ENCODE results near the gene TXK.

TXK gene

DNA sequence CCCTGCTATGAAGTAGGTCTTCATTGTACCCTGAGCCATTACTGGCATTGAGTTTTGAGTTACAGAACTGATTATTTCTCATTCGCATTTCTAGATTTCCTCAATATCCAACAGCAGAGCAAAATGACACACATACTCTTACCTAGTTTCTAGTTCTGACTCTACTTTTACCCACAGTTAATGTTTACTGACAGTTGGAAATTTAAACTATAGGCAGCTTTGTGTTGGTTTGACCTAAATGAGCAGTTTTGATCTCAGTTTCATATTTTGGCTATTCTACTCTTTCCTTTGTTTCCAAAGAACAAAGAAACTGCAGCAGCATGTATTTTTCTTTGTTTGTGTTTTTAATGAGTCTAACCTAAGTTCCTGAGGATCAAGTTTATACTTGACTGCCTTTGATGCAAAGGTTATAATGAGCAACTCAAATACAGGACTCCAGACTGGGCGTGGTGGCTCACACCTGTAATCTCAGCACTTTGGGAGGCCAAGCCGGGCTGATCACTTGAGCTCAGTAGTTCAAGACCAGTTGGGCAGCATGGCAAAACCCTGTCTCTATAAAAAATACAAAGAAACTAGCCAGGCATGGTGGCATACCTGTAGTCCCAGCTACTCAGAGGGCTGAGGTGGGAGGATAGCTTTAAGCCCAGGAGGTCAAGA, 30.4 kb downstream of the TXK start:
- H3K4me3 ChIP-seq (replicated peaks; ENCODE audit: low read depth, low read length) = no peak overlapping the region
- no peaks in the 10 kb centered on the region for H3K36me3 ChIP-seq (ENCODE audit: control insufficient read depth, insufficient read depth, low read length)
- peak; percentile 61 for DNase-seq (ENCODE audit: extremely low read depth, insufficient read length)
- no peaks in the 10 kb centered on the region for H3K27me3 ChIP-seq (replicated peaks; ENCODE audit: control insufficient read depth, insufficient read depth, low read length)
- TF ChIP-seq, protein P1, sequence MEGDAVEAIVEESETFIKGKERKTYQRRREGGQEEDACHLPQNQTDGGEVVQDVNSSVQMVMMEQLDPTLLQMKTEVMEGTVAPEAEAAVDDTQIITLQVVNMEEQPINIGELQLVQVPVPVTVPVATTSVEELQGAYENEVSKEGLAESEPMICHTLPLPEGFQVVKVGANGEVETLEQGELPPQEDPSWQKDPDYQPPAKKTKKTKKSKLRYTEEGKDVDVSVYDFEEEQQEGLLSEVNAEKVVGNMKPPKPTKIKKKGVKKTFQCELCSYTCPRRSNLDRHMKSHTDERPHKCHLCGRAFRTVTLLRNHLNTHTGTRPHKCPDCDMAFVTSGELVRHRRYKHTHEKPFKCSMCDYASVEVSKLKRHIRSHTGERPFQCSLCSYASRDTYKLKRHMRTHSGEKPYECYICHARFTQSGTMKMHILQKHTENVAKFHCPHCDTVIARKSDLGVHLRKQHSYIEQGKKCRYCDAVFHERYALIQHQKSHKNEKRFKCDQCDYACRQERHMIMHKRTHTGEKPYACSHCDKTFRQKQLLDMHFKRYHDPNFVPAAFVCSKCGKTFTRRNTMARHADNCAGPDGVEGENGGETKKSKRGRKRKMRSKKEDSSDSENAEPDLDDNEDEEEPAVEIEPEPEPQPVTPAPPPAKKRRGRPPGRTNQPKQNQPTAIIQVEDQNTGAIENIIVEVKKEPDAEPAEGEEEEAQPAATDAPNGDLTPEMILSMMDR (IDR thresholded peaks at IDR 0.05; ENCODE audit: insufficient read depth, low read length, poor library complexity, severe bottlenecking) = no peak

DNA sequence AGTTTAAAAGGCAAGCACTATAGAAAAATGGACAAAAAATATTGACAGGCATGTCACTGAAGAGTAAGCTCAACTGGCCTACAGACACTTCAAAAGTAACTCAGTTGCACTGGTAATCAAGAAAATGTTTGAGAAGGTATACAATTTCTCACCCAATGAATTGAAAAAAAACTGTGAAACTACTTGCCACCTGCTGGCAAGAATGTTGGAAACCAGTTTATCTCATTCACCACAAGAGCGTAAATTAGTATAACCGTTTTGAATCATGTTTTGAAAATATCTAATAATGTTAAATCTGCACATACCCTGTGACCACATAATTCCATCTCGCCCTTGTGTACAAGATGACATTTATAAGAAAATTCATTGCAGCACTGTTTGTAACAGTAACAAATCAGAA, 31.7 kb downstream of the TXK start:
- Histone ChIP-seq H3K36me3 (ENCODE audit: control insufficient read depth, insufficient read depth, low read length) (no peaks in the 10 kb centered on the region), H3K27me3 (replicated peaks; ENCODE audit: control insufficient read depth, insufficient read depth, low read length) (no peaks in the 10 kb centered on the region), H3K4me3 (replicated peaks; ENCODE audit: low read depth, low read length) (no peak overlapping the region)
- TF ChIP-seq, protein P1 (IDR thresholded peaks at IDR 0.05; ENCODE audit: insufficient read depth, low read length, poor library complexity, severe bottlenecking) = no peak
- DNase-seq (ENCODE audit: extremely low read depth, insufficient read length) = no peak

GRCh38 chr4:48100256-48100655, 33.8 kb downstream of the TXK start:
- no peaks in the 10 kb centered on the region for H3K36me3 ChIP-seq (ENCODE audit: control insufficient read depth, insufficient read depth, low read length)
- no peaks in the 10 kb centered on the region for H3K27me3 ChIP-seq (replicated peaks; ENCODE audit: control insufficient read depth, insufficient read depth, low read length)
- TF ChIP-seq, protein P1 (IDR thresholded peaks at IDR 0.05; ENCODE audit: insufficient read depth, low read length, poor library complexity, severe bottlenecking) = no peak
- H3K4me3 ChIP-seq (replicated peaks; ENCODE audit: low read depth, low read length) = no peak overlapping the region
- DNase-seq (ENCODE audit: extremely low read depth, insufficient read length) = no peak

DNA sequence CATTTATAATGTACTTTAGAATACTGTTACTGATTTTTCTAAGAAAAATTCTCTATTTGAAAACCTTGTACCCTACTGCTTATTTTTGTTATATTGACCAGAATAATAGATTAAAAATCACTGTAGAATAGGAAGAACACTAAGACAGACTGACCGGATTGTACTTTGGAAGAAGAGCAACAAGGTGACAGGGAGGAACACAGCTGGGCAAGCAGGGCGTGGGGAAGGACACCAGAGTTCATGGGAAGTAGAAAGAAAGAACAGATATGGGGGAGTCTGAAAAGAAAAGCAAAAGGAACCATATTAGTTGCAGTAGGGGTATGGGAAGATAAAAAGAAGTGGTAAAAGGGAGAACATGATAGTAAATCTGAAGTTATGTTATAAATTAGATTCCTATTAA, 38.6 kb downstream of the TXK start:
- no peaks in the 10 kb centered on the region for H3K27me3 ChIP-seq (replicated peaks; ENCODE audit: control insufficient read depth, insufficient read depth, low read length)
- TF ChIP-seq, protein P1 (IDR thresholded peaks at IDR 0.05; ENCODE audit: insufficient read depth, low read length, poor library complexity, severe bottlenecking) = no peak
- DNase-seq (ENCODE audit: extremely low read depth, insufficient read length) = no peak

DNA sequence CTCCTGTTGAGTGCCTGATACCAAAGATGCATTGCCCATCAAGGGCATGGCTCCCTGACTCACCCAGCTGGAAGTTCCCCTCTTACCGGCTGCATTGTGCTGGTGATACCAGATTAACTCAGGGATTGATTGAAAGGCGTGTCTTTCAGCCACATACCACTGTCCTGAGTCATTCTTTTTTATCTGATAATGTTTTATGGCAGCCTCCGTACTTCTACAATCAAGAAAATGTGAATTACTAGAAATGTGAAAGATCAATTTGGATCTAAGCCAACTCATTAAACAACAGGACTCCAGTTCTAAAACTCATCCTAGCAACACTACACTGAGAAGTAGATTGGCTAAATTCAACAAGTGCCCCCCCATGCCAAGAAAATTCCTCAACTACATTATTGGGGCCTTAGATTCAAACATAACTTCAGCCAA, 40.0 kb downstream of the TXK start:
- TF ChIP-seq, protein P1 (IDR thresholded peaks at IDR 0.05; ENCODE audit: insufficient read depth, low read length, poor library complexity, severe bottlenecking) = no peak
- no peak overlapping the region for H3K4me3 ChIP-seq (replicated peaks; ENCODE audit: low read depth, low read length)
- DNase-seq (ENCODE audit: extremely low read depth, insufficient read length) = no peak
- H3K27me3 ChIP-seq (replicated peaks; ENCODE audit: control insufficient read depth, insufficient read depth, low read length) = no peaks in the 10 kb centered on the region
- H3K36me3 ChIP-seq (ENCODE audit: control insufficient read depth, insufficient read depth, low read length) = no peaks in the 10 kb centered on the region

More for the DNA sequence above, 38.6 kb downstream of the TXK start:
- H3K36me3 ChIP-seq (ENCODE audit: control insufficient read depth, insufficient read depth, low read length) = no peaks in the 10 kb centered on the region
- no peak overlapping the region for H3K4me3 ChIP-seq (replicated peaks; ENCODE audit: low read depth, low read length)

DNA sequence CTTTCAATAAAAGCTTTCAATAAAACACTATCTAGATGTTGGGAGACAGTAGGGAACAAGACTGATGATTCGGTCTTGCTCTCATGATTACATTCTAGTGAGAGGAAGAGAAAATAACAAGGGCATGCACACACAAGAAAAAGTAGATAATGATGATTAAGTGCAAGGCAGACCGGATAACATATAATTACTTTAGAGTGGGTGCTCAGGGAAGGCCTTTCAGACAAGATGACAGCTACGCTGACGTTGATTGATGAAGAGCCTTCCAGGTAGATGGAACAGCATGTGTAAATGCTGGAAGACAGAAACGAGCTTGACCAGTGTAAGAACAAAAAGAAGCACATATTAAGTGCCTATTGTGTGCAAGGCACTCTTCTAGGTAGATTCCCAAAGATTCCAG, 43.4 kb downstream of the TXK start:
- no peaks in the 10 kb centered on the region for H3K36me3 ChIP-seq (ENCODE audit: control insufficient read depth, insufficient read depth, low read length)
- TF ChIP-seq, protein P1 (IDR thresholded peaks at IDR 0.05; ENCODE audit: insufficient read depth, low read length, poor library complexity, severe bottlenecking) = no peak
- no peaks in the 10 kb centered on the region for H3K27me3 ChIP-seq (replicated peaks; ENCODE audit: control insufficient read depth, insufficient read depth, low read length)
- no peak overlapping the region for H3K4me3 ChIP-seq (replicated peaks; ENCODE audit: low read depth, low read length)
- no peak for DNase-seq (ENCODE audit: extremely low read depth, insufficient read length)

Data from GM06990 (cell line).